Measurements from ENCODE around the gene DPP3. TPM values are rescaled to one million over a fixed set of nuclear protein-coding genes. Genes with fewer than 3 reads are reported as not detected.

Gene DPP3
- total and polyA plus RNA-seq, 4 donors, result 10.9 to 41.0 (median 27.3) TPM

DNA sequence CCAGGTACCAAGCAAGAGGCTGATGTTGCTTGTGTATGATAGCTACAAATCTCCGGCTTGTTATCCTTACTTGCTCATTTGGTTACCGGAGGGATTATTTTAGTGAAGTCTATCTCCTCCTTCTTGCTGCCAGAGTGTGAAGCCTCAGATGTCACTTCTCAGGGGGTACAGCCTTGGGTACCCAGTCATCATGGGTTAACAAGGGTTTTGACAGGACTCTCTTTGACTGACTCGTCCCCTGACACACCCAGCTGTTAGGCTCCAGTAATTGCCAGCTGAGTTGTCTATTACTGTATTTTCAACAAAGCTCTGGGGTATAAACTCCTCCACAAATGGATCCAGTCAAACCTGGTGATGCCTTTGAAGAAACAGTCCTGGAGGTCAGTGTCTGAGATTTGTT lies 25.4 kb upstream of the DPP3 start:
- no peaks in the 10 kb centered on the region for H3K4me1 ChIP-seq (ENCODE audit: control insufficient read depth in 4 of 4, insufficient read depth in 4 of 4, low read length in 3 of 4)
- no peak overlapping the region for H3K9ac ChIP-seq (ENCODE audit: low read depth in 1 of 2, low read length in 2 of 2)
- H3K27ac ChIP-seq (ENCODE audit: low read depth in 1 of 2, low read length in 2 of 2), result no peak overlapping the region
- no peak for TF ChIP-seq HNF4G (IDR thresholded peaks at IDR 0.05)
- TF ChIP-seq TAF1 (conservative IDR thresholded peaks at IDR 0.05), result no peak
- no peak for TF ChIP-seq FOXA2 (IDR thresholded peaks at IDR 0.05)
- no peak for TF ChIP-seq RXRA (IDR thresholded peaks at IDR 0.05)
- TF ChIP-seq, protein P1, sequence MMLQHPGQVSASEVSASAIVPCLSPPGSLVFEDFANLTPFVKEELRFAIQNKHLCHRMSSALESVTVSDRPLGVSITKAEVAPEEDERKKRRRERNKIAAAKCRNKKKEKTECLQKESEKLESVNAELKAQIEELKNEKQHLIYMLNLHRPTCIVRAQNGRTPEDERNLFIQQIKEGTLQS (IDR thresholded peaks at IDR 0.05), result no peak
- TF ChIP-seq, protein P2, sequence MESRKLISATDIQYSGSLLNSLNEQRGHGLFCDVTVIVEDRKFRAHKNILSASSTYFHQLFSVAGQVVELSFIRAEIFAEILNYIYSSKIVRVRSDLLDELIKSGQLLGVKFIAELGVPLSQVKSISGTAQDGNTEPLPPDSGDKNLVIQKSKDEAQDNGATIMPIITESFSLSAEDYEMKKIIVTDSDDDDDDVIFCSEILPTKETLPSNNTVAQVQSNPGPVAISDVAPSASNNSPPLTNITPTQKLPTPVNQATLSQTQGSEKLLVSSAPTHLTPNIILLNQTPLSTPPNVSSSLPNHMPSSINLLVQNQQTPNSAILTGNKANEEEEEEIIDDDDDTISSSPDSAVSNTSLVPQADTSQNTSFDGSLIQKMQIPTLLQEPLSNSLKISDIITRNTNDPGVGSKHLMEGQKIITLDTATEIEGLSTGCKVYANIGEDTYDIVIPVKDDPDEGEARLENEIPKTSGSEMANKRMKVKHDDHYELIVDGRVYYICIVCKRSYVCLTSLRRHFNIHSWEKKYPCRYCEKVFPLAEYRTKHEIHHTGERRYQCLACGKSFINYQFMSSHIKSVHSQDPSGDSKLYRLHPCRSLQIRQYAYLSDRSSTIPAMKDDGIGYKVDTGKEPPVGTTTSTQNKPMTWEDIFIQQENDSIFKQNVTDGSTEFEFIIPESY (IDR thresholded peaks at IDR 0.05), result no peak
- no peak for TF ChIP-seq YY1 (IDR thresholded peaks at IDR 0.05)
- no peak for TF ChIP-seq JUND (IDR thresholded peaks at IDR 0.05)
- H3K27me3 ChIP-seq (ENCODE audit: control insufficient read depth in 4 of 4, insufficient read depth in 4 of 4, low read length in 3 of 4), result peaks cover 0 to 2% (median 0%) of the 10 kb centered on the region in 4 donors
- H3K9me3 ChIP-seq (ENCODE audit: control insufficient read depth in 4 of 4, low read length in 3 of 4), result no peaks in the 10 kb centered on the region
- DNase-seq (ENCODE audit: low spot score), result no peak
- H3K36me3 ChIP-seq (ENCODE audit: control insufficient read depth in 4 of 4, insufficient read depth in 3 of 4, low read depth in 1 of 4, low read length in 3 of 4), result no peaks in the 10 kb centered on the region
- H3K4me3 ChIP-seq (ENCODE audit: low read depth in 1 of 3, low read length in 3 of 3), result no peak overlapping the region
- WGBS, result 63% methylated on average over 3 of the region's 3 CpGs

DNA sequence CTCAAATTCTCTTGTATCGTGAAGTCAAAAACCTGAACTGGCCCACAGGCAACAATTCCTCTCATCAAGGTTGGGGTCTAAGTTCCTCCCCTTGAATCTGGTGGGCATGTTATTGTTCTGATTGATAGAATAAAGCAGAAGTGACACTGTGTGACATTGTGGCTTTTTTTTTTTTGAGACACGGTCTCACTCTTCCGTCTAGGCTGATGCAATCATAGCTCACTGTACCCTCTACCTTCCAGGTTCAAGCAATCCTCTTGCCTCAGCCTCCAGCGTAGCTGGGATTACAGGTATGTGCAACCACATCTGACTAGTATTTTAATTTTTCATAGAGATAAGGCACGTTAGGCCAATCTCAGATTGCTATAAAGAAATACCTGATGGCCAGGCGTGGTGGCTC lies 22.4 kb upstream of the DPP3 start:
- no peak overlapping the region for H3K9ac ChIP-seq (ENCODE audit: low read depth in 1 of 2, low read length in 2 of 2)
- no peaks in the 10 kb centered on the region for H3K9me3 ChIP-seq (ENCODE audit: control insufficient read depth in 4 of 4, low read length in 3 of 4)
- WGBS, result 86% methylated on average over 6 of the region's 6 CpGs
- no peak overlapping the region for H3K4me3 ChIP-seq (ENCODE audit: low read depth in 1 of 3, low read length in 3 of 3)
- H3K27ac ChIP-seq (ENCODE audit: low read depth in 1 of 2, low read length in 2 of 2), result no peak overlapping the region
- no peaks in the 10 kb centered on the region for H3K36me3 ChIP-seq (ENCODE audit: control insufficient read depth in 4 of 4, insufficient read depth in 3 of 4, low read depth in 1 of 4, low read length in 3 of 4)
- TF ChIP-seq, protein P3, sequence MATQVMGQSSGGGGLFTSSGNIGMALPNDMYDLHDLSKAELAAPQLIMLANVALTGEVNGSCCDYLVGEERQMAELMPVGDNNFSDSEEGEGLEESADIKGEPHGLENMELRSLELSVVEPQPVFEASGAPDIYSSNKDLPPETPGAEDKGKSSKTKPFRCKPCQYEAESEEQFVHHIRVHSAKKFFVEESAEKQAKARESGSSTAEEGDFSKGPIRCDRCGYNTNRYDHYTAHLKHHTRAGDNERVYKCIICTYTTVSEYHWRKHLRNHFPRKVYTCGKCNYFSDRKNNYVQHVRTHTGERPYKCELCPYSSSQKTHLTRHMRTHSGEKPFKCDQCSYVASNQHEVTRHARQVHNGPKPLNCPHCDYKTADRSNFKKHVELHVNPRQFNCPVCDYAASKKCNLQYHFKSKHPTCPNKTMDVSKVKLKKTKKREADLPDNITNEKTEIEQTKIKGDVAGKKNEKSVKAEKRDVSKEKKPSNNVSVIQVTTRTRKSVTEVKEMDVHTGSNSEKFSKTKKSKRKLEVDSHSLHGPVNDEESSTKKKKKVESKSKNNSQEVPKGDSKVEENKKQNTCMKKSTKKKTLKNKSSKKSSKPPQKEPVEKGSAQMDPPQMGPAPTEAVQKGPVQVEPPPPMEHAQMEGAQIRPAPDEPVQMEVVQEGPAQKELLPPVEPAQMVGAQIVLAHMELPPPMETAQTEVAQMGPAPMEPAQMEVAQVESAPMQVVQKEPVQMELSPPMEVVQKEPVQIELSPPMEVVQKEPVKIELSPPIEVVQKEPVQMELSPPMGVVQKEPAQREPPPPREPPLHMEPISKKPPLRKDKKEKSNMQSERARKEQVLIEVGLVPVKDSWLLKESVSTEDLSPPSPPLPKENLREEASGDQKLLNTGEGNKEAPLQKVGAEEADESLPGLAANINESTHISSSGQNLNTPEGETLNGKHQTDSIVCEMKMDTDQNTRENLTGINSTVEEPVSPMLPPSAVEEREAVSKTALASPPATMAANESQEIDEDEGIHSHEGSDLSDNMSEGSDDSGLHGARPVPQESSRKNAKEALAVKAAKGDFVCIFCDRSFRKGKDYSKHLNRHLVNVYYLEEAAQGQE (IDR thresholded peaks at IDR 0.05), result no peak
- TF ChIP-seq, protein P4, sequence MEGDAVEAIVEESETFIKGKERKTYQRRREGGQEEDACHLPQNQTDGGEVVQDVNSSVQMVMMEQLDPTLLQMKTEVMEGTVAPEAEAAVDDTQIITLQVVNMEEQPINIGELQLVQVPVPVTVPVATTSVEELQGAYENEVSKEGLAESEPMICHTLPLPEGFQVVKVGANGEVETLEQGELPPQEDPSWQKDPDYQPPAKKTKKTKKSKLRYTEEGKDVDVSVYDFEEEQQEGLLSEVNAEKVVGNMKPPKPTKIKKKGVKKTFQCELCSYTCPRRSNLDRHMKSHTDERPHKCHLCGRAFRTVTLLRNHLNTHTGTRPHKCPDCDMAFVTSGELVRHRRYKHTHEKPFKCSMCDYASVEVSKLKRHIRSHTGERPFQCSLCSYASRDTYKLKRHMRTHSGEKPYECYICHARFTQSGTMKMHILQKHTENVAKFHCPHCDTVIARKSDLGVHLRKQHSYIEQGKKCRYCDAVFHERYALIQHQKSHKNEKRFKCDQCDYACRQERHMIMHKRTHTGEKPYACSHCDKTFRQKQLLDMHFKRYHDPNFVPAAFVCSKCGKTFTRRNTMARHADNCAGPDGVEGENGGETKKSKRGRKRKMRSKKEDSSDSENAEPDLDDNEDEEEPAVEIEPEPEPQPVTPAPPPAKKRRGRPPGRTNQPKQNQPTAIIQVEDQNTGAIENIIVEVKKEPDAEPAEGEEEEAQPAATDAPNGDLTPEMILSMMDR (IDR thresholded peaks at IDR 0.05; ENCODE audit: low read depth, low read length, missing input control), result no peak
- TF ChIP-seq RAD21 (IDR thresholded peaks at IDR 0.05) (no peak), TAF1 (conservative IDR thresholded peaks at IDR 0.05) (no peak), HNF4A (conservative IDR thresholded peaks at IDR 0.05) (no peak), HNF4G (IDR thresholded peaks at IDR 0.05) (no peak), FOXA1 (IDR thresholded peaks at IDR 0.05) (no peak), GABPA (IDR thresholded peaks at IDR 0.05 in 1 of 2, conservative IDR thresholded peaks at IDR 0.05 in 1 of 2) (no peak), FOXA2 (IDR thresholded peaks at IDR 0.05) (no peak)
- TF ChIP-seq, protein P1 (IDR thresholded peaks at IDR 0.05), result no peak
- H3K27me3 ChIP-seq (ENCODE audit: control insufficient read depth in 4 of 4, insufficient read depth in 4 of 4, low read length in 3 of 4), result peaks cover 0 to 2% (median 0%) of the 10 kb centered on the region in 4 donors
- DNase-seq (ENCODE audit: low spot score), result no peak
- H3K4me1 ChIP-seq (ENCODE audit: control insufficient read depth in 4 of 4, insufficient read depth in 4 of 4, low read length in 3 of 4), result no peaks in the 10 kb centered on the region
